22Rv1 (cell line): ENCODE data around the gene SLC39A11.

Source experiments
- ZFX ChIP-seq: fragments of 450-650 bp; IDR thresholded peaks from 2 replicates; pipeline ENCODE4 v1.6.1; 2017; ENCODE audit warnings: antibody characterized with exemption, borderline replicate concordance
- TF ChIP-seq, protein P1 (sequence below): fragments of 450-650 bp; IDR thresholded peaks from 2 replicates; pipeline ENCODE4 v1.5.1; 2017; ENCODE audit warnings: mild to moderate bottlenecking

GRCh38 chr17:73088561-73088960 lies 3.9 kb downstream of the SLC39A11 start:
- TF ChIP-seq, protein P1, sequence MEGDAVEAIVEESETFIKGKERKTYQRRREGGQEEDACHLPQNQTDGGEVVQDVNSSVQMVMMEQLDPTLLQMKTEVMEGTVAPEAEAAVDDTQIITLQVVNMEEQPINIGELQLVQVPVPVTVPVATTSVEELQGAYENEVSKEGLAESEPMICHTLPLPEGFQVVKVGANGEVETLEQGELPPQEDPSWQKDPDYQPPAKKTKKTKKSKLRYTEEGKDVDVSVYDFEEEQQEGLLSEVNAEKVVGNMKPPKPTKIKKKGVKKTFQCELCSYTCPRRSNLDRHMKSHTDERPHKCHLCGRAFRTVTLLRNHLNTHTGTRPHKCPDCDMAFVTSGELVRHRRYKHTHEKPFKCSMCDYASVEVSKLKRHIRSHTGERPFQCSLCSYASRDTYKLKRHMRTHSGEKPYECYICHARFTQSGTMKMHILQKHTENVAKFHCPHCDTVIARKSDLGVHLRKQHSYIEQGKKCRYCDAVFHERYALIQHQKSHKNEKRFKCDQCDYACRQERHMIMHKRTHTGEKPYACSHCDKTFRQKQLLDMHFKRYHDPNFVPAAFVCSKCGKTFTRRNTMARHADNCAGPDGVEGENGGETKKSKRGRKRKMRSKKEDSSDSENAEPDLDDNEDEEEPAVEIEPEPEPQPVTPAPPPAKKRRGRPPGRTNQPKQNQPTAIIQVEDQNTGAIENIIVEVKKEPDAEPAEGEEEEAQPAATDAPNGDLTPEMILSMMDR = no peak
- TF ChIP-seq ZFX = no peak
